ENCODE results near the gene RGS13. TPM values are rescaled to one million over a fixed set of nuclear protein-coding genes. Genes with fewer than 3 reads are reported as not detected.

Gene RGS13
- total and polyA plus RNA-seq, 2 donors (not counting 3 experiments of a cell fraction or from before 2014, with no cell fraction given): not detected

GRCh38 chr1:192595299-192595698 is 40.6 kb upstream of the RGS13 start:
- no peaks in the 10 kb centered on the region for H3K9me3 ChIP-seq (replicated peaks; ENCODE audit: control insufficient read depth, insufficient read depth, low read length)
- DNase-seq (ENCODE audit: low read depth, low spot score) (no peak), FAIRE-seq (no peak)
- no peak overlapping the region for H2AFZ ChIP-seq (ENCODE audit: low read depth, low read length)
- no peak overlapping the region for H3K4me3 ChIP-seq (replicated peaks in 1 of 3; ENCODE audit: insufficient read depth in 1 of 3, low read depth in 1 of 3, low read length in 3 of 3)
- no peak overlapping the region for H3K9ac ChIP-seq (replicated peaks; ENCODE audit: extremely low read depth, insufficient read depth, low read length)
- POLR2A ChIA-PET: no interaction called here
- H4K20me1 ChIP-seq (replicated peaks; ENCODE audit: control insufficient read depth, extremely low read depth, insufficient read depth, low read length): no peaks in the 10 kb centered on the region
- H3K9me1 ChIP-seq (replicated peaks; ENCODE audit: control insufficient read depth, extremely low read depth, insufficient read depth, low read length): no peaks in the 10 kb centered on the region
- no peak for TF ChIP-seq MAX (IDR thresholded peaks at IDR 0.05; ENCODE audit: insufficient read depth, insufficient read length)
- TF ChIP-seq EZH2 (IDR thresholded peaks at IDR 0.05; ENCODE audit: borderline replicate concordance, low read depth, low read length, severe bottlenecking): no peak
- TF ChIP-seq FOS (IDR thresholded peaks at IDR 0.05; ENCODE audit: borderline replicate concordance, insufficient read depth, low read length): no peak
- TF ChIP-seq MYC (IDR thresholded peaks at IDR 0.05; ENCODE audit: low read depth, low read length): no peak
- TF ChIP-seq GATA2 (IDR thresholded peaks at IDR 0.05; ENCODE audit: insufficient read depth, insufficient read length, low read depth, low read length): no peak
- no peak for TF ChIP-seq CTCF (IDR thresholded peaks at IDR 0.05; ENCODE audit: extremely low read depth in 1 of 2, insufficient read depth in 1 of 2, low read depth in 1 of 2, low read length in 2 of 2)
- no peak for TF ChIP-seq JUN (IDR thresholded peaks at IDR 0.05; ENCODE audit: borderline replicate concordance, insufficient read depth, insufficient read length, low read depth)
- TF ChIP-seq POLR2AphosphoS5 (IDR thresholded peaks at IDR 0.05; ENCODE audit: insufficient read depth, low read depth, low read length): no peak
- TF ChIP-seq POLR2A (IDR thresholded peaks at IDR 0.05; ENCODE audit: low read depth, low read length): no peak
- H3K79me2 ChIP-seq (ENCODE audit: control insufficient read depth, insufficient read depth, low read length): no peaks in the 10 kb centered on the region
- no peaks in the 10 kb centered on the region for H3K27me3 ChIP-seq (ENCODE audit: control insufficient read depth in 2 of 2, insufficient read depth in 2 of 2, low read length in 2 of 2)
- intact Hi-C loops (cut with micrococcal nuclease) (no loop called here), dilution Hi-C loops (cut with MboI; ENCODE audit: extremely low pct_ligation_motif_present, low sequenced_read_pairs) (loop anchor here (25.0 kb wide), 1 partner anchor 108 kb away; no protein-coding TSS in a partner anchor)
- H3K4me2 ChIP-seq (ENCODE audit: insufficient read depth, low read length): no peak overlapping the region
- no peaks in the 10 kb centered on the region for H3K36me3 ChIP-seq (ENCODE audit: control insufficient read depth in 2 of 2, extremely low read depth in 1 of 2, insufficient read depth in 2 of 2, low read length in 2 of 2)
- BruUV-seq (replicated peaks): no TSS peak
- no peak overlapping the region for H3K27ac ChIP-seq (ENCODE audit: insufficient read depth, low read depth, low read length)
- H3K4me1 ChIP-seq (ENCODE audit: control insufficient read depth, extremely low read depth, insufficient read depth, low read length): peaks cover 6% of the 10 kb centered on the region
- CTCF ChIA-PET: interaction anchor here (0.6 to 2.9 kb wide), 3 partner anchors 11 to 118 kb away, joined by 3 to 11 read pairs (median 3); no protein-coding TSS in a partner anchor

Measured in endothelial cell of umbilical vein (primary cell).